ENCODE measurements around the gene NTRK1.

- TF ChIP-seq CTCF (IDR thresholded peaks at IDR 0.05) (no peak), POLR2A (IDR thresholded peaks at IDR 0.05) (no peak)
Measured at GRCh38 chr1:156921053-156921529, 60.4 kb downstream of the NTRK1 start.

All from upper lobe of left lung (tissue), 4 donors.